Trophoblast cell (in vitro differentiated cells and primary cell): Measurements from ENCODE around the gene PRSS50.

Experiments
- DNase-seq, 2 donors: peaks; one replicate each; pipeline ENCODE4 v3.0.0-alpha.2; 2016
- H2AFZ ChIP-seq: 2 replicates; pipeline ENCODE4 v1.6.1; 2013; ENCODE audit warnings: low read length, moderate library complexity, mild to moderate bottlenecking; ENCODE audit not compliant: insufficient read depth, poor library complexity
- H2AK5ac ChIP-seq: 2 replicates; pipeline ENCODE4 v1.6.1; 2013; ENCODE audit warnings: mild to moderate bottlenecking, low read length
- H2BK120ac ChIP-seq: 2 replicates; pipeline ENCODE4 v1.6.1; 2013; ENCODE audit warnings: low read length, mild to moderate bottlenecking, moderate library complexity; ENCODE audit not compliant: insufficient read depth, poor library complexity
- H2BK12ac ChIP-seq: 2 replicates; pipeline ENCODE4 v1.6.1; 2013; ENCODE audit warnings: mild to moderate bottlenecking, low read length, moderate library complexity
- H2BK5ac ChIP-seq: 2 replicates; pipeline ENCODE4 v1.6.1; 2013; ENCODE audit warnings: low read length, low read depth, moderate library complexity, mild to moderate bottlenecking; ENCODE audit not compliant: poor library complexity
- H3K14ac ChIP-seq: 2 replicates; pipeline ENCODE4 v1.6.1; 2013; ENCODE audit warnings: mild to moderate bottlenecking, low read length
- H3K18ac ChIP-seq: 2 replicates; pipeline ENCODE4 v1.6.1; 2013; ENCODE audit warnings: mild to moderate bottlenecking, low read length
- H3K23ac ChIP-seq: 2 replicates; pipeline ENCODE4 v1.6.1; 2013; ENCODE audit warnings: low read length
- H3K27ac ChIP-seq: 2 replicates; pipeline ENCODE4 v1.5.1; 2013; ENCODE audit warnings: low read depth, mild to moderate bottlenecking, inconsistent platforms, low read length, moderate library complexity
- H3K27me3 ChIP-seq: 2 replicates; pipeline ENCODE4 v1.6.1; 2013; ENCODE audit warnings: inconsistent platforms, mild to moderate bottlenecking, low read length, moderate library complexity; ENCODE audit not compliant: insufficient read depth
- H3K36me3 ChIP-seq, 2 experiments: 1 replicate in 1 of 2; 2 replicates in 1 of 2; pipeline ENCODE4 v1.6.1; 2013; ENCODE audit warnings: low read length in 2 of 2, mild to moderate bottlenecking in 2 of 2, moderate library complexity in 1 of 2; ENCODE audit not compliant: insufficient read depth in 2 of 2, control insufficient read depth in 1 of 2
- H3K4ac ChIP-seq: 2 replicates; pipeline ENCODE4 v1.6.1; 2013; ENCODE audit warnings: low read depth, mild to moderate bottlenecking, low read length, moderate library complexity
- H3K4me1 ChIP-seq, 2 experiments: 1 replicate in 1 of 2; 2 replicates in 1 of 2; pipeline ENCODE4 v1.6.1; 2013; ENCODE audit warnings: low read length in 2 of 2, mild to moderate bottlenecking in 2 of 2, moderate library complexity in 1 of 2; ENCODE audit not compliant: insufficient read depth in 2 of 2, control insufficient read depth in 1 of 2
- H3K4me2 ChIP-seq: 2 replicates; pipeline ENCODE4 v1.6.1; 2013; ENCODE audit warnings: inconsistent platforms, mild to moderate bottlenecking, low read length, moderate library complexity
- H3K4me3 ChIP-seq: 2 replicates; pipeline ENCODE4 v1.5.1; 2013; ENCODE audit warnings: mild to moderate bottlenecking, low read depth, low read length, inconsistent platforms
- H3K79me1 ChIP-seq: one replicate; pipeline ENCODE4 v1.6.1; 2013; ENCODE audit warnings: low read length
- H3K79me2 ChIP-seq: 2 replicates; pipeline ENCODE4 v1.6.1; 2013; ENCODE audit warnings: low read length, mild to moderate bottlenecking; ENCODE audit not compliant: control insufficient read depth, insufficient read depth, poor library complexity
- H3K9ac ChIP-seq: 2 replicates; pipeline ENCODE4 v1.6.1; 2013; ENCODE audit warnings: mild to moderate bottlenecking, low read length
- H3K9me3 ChIP-seq: 2 replicates; pipeline ENCODE4 v1.6.1; 2013; ENCODE audit warnings: low read depth, mild to moderate bottlenecking, control low read depth, inconsistent platforms, low read length; ENCODE audit not compliant: insufficient read depth
- H4K12ac ChIP-seq: 2 replicates; pipeline ENCODE4 v1.6.1; 2013; ENCODE audit warnings: low read depth, mild to moderate bottlenecking, low read length, moderate library complexity
- H4K8ac ChIP-seq: 2 replicates; pipeline ENCODE4 v1.6.1; 2013; ENCODE audit warnings: low read depth, mild to moderate bottlenecking, low read length, moderate library complexity
- H4K91ac ChIP-seq: one replicate; pipeline ENCODE4 v1.6.1; 2013; ENCODE audit warnings: low read depth, mild to moderate bottlenecking, low read length, moderate library complexity
- WGBS: extraction: QIAGEN DNeasy Blood & Tissue Kit; methylation state at CpG from one replicate; pipeline ENCODE4 v1.1.7; 2013; ENCODE audit warnings: missing lambda C conversion rate; ENCODE audit not compliant: insufficient read length, insufficient coverage; ENCODE audit errors: extremely low coverage; 5-methylcytosine and 5-hydroxymethylcytosine counted together

The PRSS50 gene

GRCh38 chr3:46709721-46710120, 7.9 kb downstream of the PRSS50 start:
- no peak overlapping the region for H3K4me3 ChIP-seq
- H4K8ac ChIP-seq: no peak overlapping the region
- no CpG with 5 or more reads among the region's 6 CpGs for WGBS
- no peaks in the 10 kb centered on the region for H3K36me3 ChIP-seq
- H3K18ac ChIP-seq: no peak overlapping the region
- H3K27ac ChIP-seq: no peak overlapping the region
- H4K12ac ChIP-seq: no peak overlapping the region
- no peak overlapping the region for H4K91ac ChIP-seq
- no peak overlapping the region for H3K14ac ChIP-seq
- H2BK12ac ChIP-seq: no peak overlapping the region
- H3K23ac ChIP-seq: no peak overlapping the region
- DNase-seq: no peak
- H3K4me2 ChIP-seq: no peak overlapping the region
- peaks cover 26 to 29% of the 10 kb centered on the region in 2 experiments for H3K4me1 ChIP-seq
- no peak overlapping the region for H2BK5ac ChIP-seq
- no peak overlapping the region for H3K9ac ChIP-seq
- H2AFZ ChIP-seq: no peak overlapping the region
- H2AK5ac ChIP-seq: no peak overlapping the region
- peaks cover 4% of the 10 kb centered on the region for H3K79me1 ChIP-seq
- H3K9me3 ChIP-seq: peaks cover 7% of the 10 kb centered on the region
- H3K4ac ChIP-seq: no peak overlapping the region
- no peaks in the 10 kb centered on the region for H3K27me3 ChIP-seq
- no peaks in the 10 kb centered on the region for H3K79me2 ChIP-seq
- H2BK120ac ChIP-seq: no peak overlapping the region

- H3K4me2 ChIP-seq: no peak overlapping the region
- no peak overlapping the region for H3K18ac ChIP-seq
- no peaks in the 10 kb centered on the region for H3K36me3 ChIP-seq
- no peak overlapping the region for H2AFZ ChIP-seq
- peaks cover 26 to 29% of the 10 kb centered on the region in 2 experiments for H3K4me1 ChIP-seq
- no CpG with 5 or more reads among the region's 7 CpGs for WGBS
- no peak overlapping the region for H4K91ac ChIP-seq
- no peak overlapping the region for H3K4me3 ChIP-seq
- H2AK5ac ChIP-seq: no peak overlapping the region
- no peaks in the 10 kb centered on the region for H3K79me2 ChIP-seq
- peaks cover 6% of the 10 kb centered on the region for H3K9me3 ChIP-seq
- no peak overlapping the region for H2BK5ac ChIP-seq
- H2BK12ac ChIP-seq: no peak overlapping the region
- H3K27ac ChIP-seq: no peak overlapping the region
- H3K23ac ChIP-seq: no peak overlapping the region
- DNase-seq: no peak
- no peak overlapping the region for H4K8ac ChIP-seq
- peaks cover 4% of the 10 kb centered on the region for H3K79me1 ChIP-seq
- H3K14ac ChIP-seq: no peak overlapping the region
- H3K4ac ChIP-seq: no peak overlapping the region
- H3K9ac ChIP-seq: no peak overlapping the region
- no peaks in the 10 kb centered on the region for H3K27me3 ChIP-seq
- no peak overlapping the region for H4K12ac ChIP-seq
- no peak overlapping the region for H2BK120ac ChIP-seq
Observed at GRCh38 chr3:46709157-46709654, 8.5 kb downstream of the PRSS50 start.

GRCh38 chr3:46708401-46709156, 9.1 kb downstream of the PRSS50 start:
- Histone ChIP-seq H2AFZ (no peak overlapping the region), H3K27me3 (no peaks in the 10 kb centered on the region), H3K9me3 (peaks cover 3% of the 10 kb centered on the region), H2BK12ac (no peak overlapping the region), H3K79me2 (no peaks in the 10 kb centered on the region), H3K4me1 (peaks cover 26 to 29% of the 10 kb centered on the region in 2 experiments), H3K9ac (no peak overlapping the region), H4K8ac (no peak overlapping the region), H4K12ac (no peak overlapping the region), H2BK5ac (no peak overlapping the region), H3K27ac (no peak overlapping the region), H3K14ac (peak overlapping the region; percentile 14), H3K36me3 (no peaks in the 10 kb centered on the region), H3K4ac (no peak overlapping the region), H3K4me3 (no peak overlapping the region), H3K4me2 (no peak overlapping the region), H2BK120ac (no peak overlapping the region), H3K79me1 (peaks cover 4% of the 10 kb centered on the region), H3K18ac (no peak overlapping the region), H3K23ac (no peak overlapping the region), H2AK5ac (no peak overlapping the region), H4K91ac (no peak overlapping the region)
- no CpG with 5 or more reads among the region's 11 CpGs for WGBS
- no peak for DNase-seq

- no peak overlapping the region for H3K18ac ChIP-seq
- no peak overlapping the region for H3K23ac ChIP-seq
- no peaks in the 10 kb centered on the region for H3K79me2 ChIP-seq
- H3K4me1 ChIP-seq: peaks cover 26 to 29% of the 10 kb centered on the region in 2 experiments
- H4K91ac ChIP-seq: no peak overlapping the region
- H3K79me1 ChIP-seq: peaks cover 4% of the 10 kb centered on the region
- H3K9ac ChIP-seq: no peak overlapping the region
- no peak overlapping the region for H2BK5ac ChIP-seq
- H3K9me3 ChIP-seq: peaks cover 3% of the 10 kb centered on the region
- no CpG with 5 or more reads among the region's 7 CpGs for WGBS
- H2AK5ac ChIP-seq: no peak overlapping the region
- no peak overlapping the region for H3K14ac ChIP-seq
- peak overlapping the region; percentile 9 for H2BK12ac ChIP-seq
- no peak overlapping the region for H2BK120ac ChIP-seq
- no peak overlapping the region for H3K4me3 ChIP-seq
- H4K12ac ChIP-seq: no peak overlapping the region
- DNase-seq: no peak
- no peak overlapping the region for H3K4ac ChIP-seq
- no peak overlapping the region for H3K27ac ChIP-seq
- H3K36me3 ChIP-seq: no peaks in the 10 kb centered on the region
- H2AFZ ChIP-seq: no peak overlapping the region
- H4K8ac ChIP-seq: no peak overlapping the region
- H3K4me2 ChIP-seq: no peak overlapping the region
- no peaks in the 10 kb centered on the region for H3K27me3 ChIP-seq
Observed at GRCh38 chr3:46707601-46708011, 10.1 kb downstream of the PRSS50 start.
